H9 (cell line): ENCODE data around the gene PLXNC1. TPM values are rescaled to one million over a fixed set of nuclear protein-coding genes. Genes with fewer than 3 reads are reported as not detected.

Experiments used
- DNase-seq: peaks from one replicate; pipeline ENCODE4 v3.0.0-alpha.2; 2017
- H2AFZ ChIP-seq: one replicate; pipeline ENCODE4 v1.6.1; 2013; ENCODE audit warnings: mild to moderate bottlenecking, low read length, control low read depth, moderate library complexity
- H2AK5ac ChIP-seq: 2 replicates; pipeline ENCODE4 v1.6.1; 2013; ENCODE audit warnings: low read length, control low read depth, mixed read lengths; ENCODE audit not compliant: insufficient read length
- H2BK120ac ChIP-seq: one replicate; pipeline ENCODE4 v1.6.1; 2013; ENCODE audit warnings: low read depth, mild to moderate bottlenecking, low read length, control low read depth, inconsistent platforms; ENCODE audit not compliant: poor library complexity, severe bottlenecking
- H2BK12ac ChIP-seq: 2 replicates; pipeline ENCODE4 v1.6.1; 2013; ENCODE audit warnings: low read length, control low read depth, mixed read lengths, low read depth; ENCODE audit not compliant: insufficient read length
- H2BK15ac ChIP-seq: 2 replicates; pipeline ENCODE4 v1.6.1; 2013; ENCODE audit warnings: low read depth, low read length, control low read depth
- H2BK20ac ChIP-seq: one replicate; pipeline ENCODE4 v1.6.1; 2013; ENCODE audit warnings: low read depth, mild to moderate bottlenecking, low read length, control low read depth, inconsistent platforms; ENCODE audit not compliant: poor library complexity, severe bottlenecking
- H2BK5ac ChIP-seq: 2 replicates; pipeline ENCODE4 v1.6.1; 2013; ENCODE audit warnings: low read length, control low read depth, mixed read lengths; ENCODE audit not compliant: insufficient read length
- H3K14ac ChIP-seq: 2 replicates; pipeline ENCODE4 v1.6.1; 2013; ENCODE audit warnings: low read length, control low read depth; ENCODE audit not compliant: insufficient read depth
- H3K18ac ChIP-seq: 2 replicates; pipeline ENCODE4 v1.6.1; 2013; ENCODE audit warnings: low read depth, mild to moderate bottlenecking, mixed read lengths, low read length, control low read depth; ENCODE audit not compliant: insufficient read length
- H3K23ac ChIP-seq: 2 replicates; pipeline ENCODE4 v1.6.1; 2013; ENCODE audit warnings: low read length, control low read depth, mixed read lengths, low read depth; ENCODE audit not compliant: insufficient read length
- H3K23me2 ChIP-seq: 2 replicates; pipeline ENCODE4 v1.6.1; 2013; ENCODE audit warnings: low read depth, mild to moderate bottlenecking, mixed read lengths, low read length, control low read depth; ENCODE audit not compliant: insufficient read length, poor library complexity, severe bottlenecking
- H3K27ac ChIP-seq: 2 replicates; pipeline ENCODE4 v1.5.1; 2013; ENCODE audit warnings: low read length, control low read depth, mixed read lengths, low read depth; ENCODE audit not compliant: insufficient read length
- H3K27me3 ChIP-seq: 2 replicates; pipeline ENCODE4 v1.6.1; 2013; ENCODE audit warnings: low read length, control low read depth, inconsistent platforms; ENCODE audit not compliant: insufficient read depth
- H3K4ac ChIP-seq: 2 replicates; pipeline ENCODE4 v1.6.1; 2013; ENCODE audit warnings: low read depth, mild to moderate bottlenecking, control low read depth, inconsistent platforms, low read length, moderate library complexity
- H3K4me1 ChIP-seq: 2 replicates; pipeline ENCODE4 v1.6.1; 2013; ENCODE audit warnings: low read length, control low read depth, inconsistent platforms; ENCODE audit not compliant: insufficient read depth
- H3K4me2 ChIP-seq: 2 replicates; pipeline ENCODE4 v1.6.1; 2013; ENCODE audit warnings: low read length, control low read depth, mixed read lengths; ENCODE audit not compliant: insufficient read length, insufficient read depth
- H3K56ac ChIP-seq: 2 replicates; pipeline ENCODE4 v1.6.1; 2013; ENCODE audit warnings: low read depth, mild to moderate bottlenecking, mixed read lengths, low read length, control low read depth; ENCODE audit not compliant: insufficient read length
- H3K79me1 ChIP-seq: 2 replicates; pipeline ENCODE4 v1.6.1; 2013; ENCODE audit warnings: low read depth, mild to moderate bottlenecking, moderate library complexity, low read length, control low read depth, inconsistent platforms; ENCODE audit not compliant: insufficient read depth, poor library complexity, severe bottlenecking
- H3K79me2 ChIP-seq: 2 replicates; pipeline ENCODE4 v1.6.1; 2013; ENCODE audit warnings: low read length, control low read depth, inconsistent platforms; ENCODE audit not compliant: insufficient read depth
- H3K9ac ChIP-seq: 2 replicates; pipeline ENCODE4 v1.6.1; 2013; ENCODE audit warnings: low read length, control low read depth, mixed read lengths; ENCODE audit not compliant: insufficient read length; ENCODE audit errors: extremely low read depth
- H3K9me3 ChIP-seq: one replicate; pipeline ENCODE4 v1.6.1; 2013; ENCODE audit warnings: low read depth, low read length, inconsistent platforms; ENCODE audit not compliant: control insufficient read depth
- H3T11ph ChIP-seq: one replicate; pipeline ENCODE4 v1.6.1; 2013; ENCODE audit warnings: mild to moderate bottlenecking, low read length, control low read depth, inconsistent platforms
- H4K20me1 ChIP-seq: one replicate; pipeline ENCODE4 v1.6.1; 2013; ENCODE audit not compliant: control insufficient read depth, insufficient read length, insufficient read depth
- H4K5ac ChIP-seq: 2 replicates; pipeline ENCODE4 v1.6.1; 2013; ENCODE audit warnings: low read depth, mild to moderate bottlenecking, mixed read lengths, low read length, control low read depth; ENCODE audit not compliant: insufficient read length
- H4K8ac ChIP-seq: replicated peaks from 2 replicates; pipeline ENCODE4 v1.6.1; 2013; ENCODE audit warnings: low read length, control low read depth, mixed read lengths, low read depth; ENCODE audit not compliant: insufficient read length
- H4K91ac ChIP-seq: 2 replicates; pipeline ENCODE4 v1.6.1; 2013; ENCODE audit warnings: low read depth, mild to moderate bottlenecking, moderate library complexity, mixed read lengths, low read length, control low read depth; ENCODE audit not compliant: insufficient read length
- H3K27ac Mint-ChIP-seq, 3 experiments: 2 replicates in 2 of 3; 3 replicates in 1 of 3; pipeline ENCODE4 v1.8.0; 2020 to 2021; ENCODE audit warnings: mixed read lengths in 3 of 3, mild to moderate bottlenecking in 1 of 3, moderate library complexity in 1 of 3
- H3K27me3 Mint-ChIP-seq: 2 replicates; pipeline ENCODE4 v1.8.0; 2021; ENCODE audit warnings: low read depth, mild to moderate bottlenecking, moderate library complexity, mixed read lengths
- H3K36me3 Mint-ChIP-seq, 3 experiments: 2 replicates in 2 of 3; 3 replicates in 1 of 3; pipeline ENCODE4 v1.8.0; 2020 to 2021; ENCODE audit warnings: low read depth in 3 of 3, mixed read lengths in 3 of 3; ENCODE audit not compliant: insufficient read depth in 1 of 3
- H3K4me1 Mint-ChIP-seq, 2 experiments: 2 replicates each; pipeline ENCODE4 v1.8.0; 2020; ENCODE audit warnings: mixed read lengths in 2 of 2
- H3K4me3 Mint-ChIP-seq, 2 experiments: 2 replicates in 1 of 2; 3 replicates in 1 of 2; pipeline ENCODE4 v1.8.0; 2020 to 2021; ENCODE audit warnings: mild to moderate bottlenecking in 2 of 2, mixed read lengths in 2 of 2, moderate library complexity in 1 of 2
- H3K9me3 Mint-ChIP-seq, 2 experiments: 2 replicates in 1 of 2; 3 replicates in 1 of 2; pipeline ENCODE4 v1.8.0; 2020; ENCODE audit warnings: mild to moderate bottlenecking in 2 of 2, mixed read lengths in 2 of 2, moderate library complexity in 1 of 2
- CTCF ChIP-seq: fragments of 200-600 bp; sonication (generic); conservative IDR thresholded peaks from 3 replicates; pipeline ENCODE4 v1.8.0; 2021; ENCODE audit warnings: antibody characterized with exemption, mild to moderate bottlenecking
- WGBS: extraction: QIAGEN DNeasy Blood & Tissue Kit; methylation state at CpG from one replicate; pipeline ENCODE4 v1.1.7; 2013; ENCODE audit warnings: missing lambda C conversion rate, low lambda C conversion rate, mixed read lengths; ENCODE audit not compliant: insufficient read length; ENCODE audit errors: extremely low coverage; 5-methylcytosine and 5-hydroxymethylcytosine counted together
- total RNA-seq: library from RNA; stranded (reverse); gene quantifications from 2 replicates; pipeline ENCODE4 v1.2.1, GENCODE V29; 2021

The PLXNC1 gene
- total RNA-seq, 1 experiment from 2014 or later = 1.2 TPM

GRCh38 chr12:94254270-94254669 is 105.9 kb downstream of the PLXNC1 start:
- Histone ChIP-seq H2AFZ (no peak overlapping the region), H3K9ac (no peak overlapping the region), H2BK120ac (no peak overlapping the region), H3K18ac (no peak overlapping the region), H2BK15ac (no peak overlapping the region), H2BK20ac (no peak overlapping the region), H3K9me3 (no peaks in the 10 kb centered on the region), H3K4me2 (no peak overlapping the region), H2AK5ac (no peak overlapping the region), H3K4ac (no peak overlapping the region), H3K79me1 (no peaks in the 10 kb centered on the region), H4K5ac (no peak overlapping the region), H3K79me2 (no peaks in the 10 kb centered on the region), H3K27ac (no peak overlapping the region), H3K23me2 (no peaks in the 10 kb centered on the region), H4K20me1 (no peaks in the 10 kb centered on the region), H2BK12ac (no peak overlapping the region), H2BK5ac (no peak overlapping the region), H3K23ac (no peak overlapping the region), H4K91ac (no peak overlapping the region), H4K8ac (no peak overlapping the region), H3K14ac (no peak overlapping the region), H3K56ac (no peak overlapping the region), H3K4me1 (peaks cover 3% of the 10 kb centered on the region; the same call in 1 of the 2 replicates), H3K27me3 (no peaks in the 10 kb centered on the region), H3T11ph (no peak overlapping the region)
- Mint-ChIP-seq H3K4me1 (peaks cover 12 to 22% of the 10 kb centered on the region in 2 experiments), H3K27me3 (peaks cover 1% of the 10 kb centered on the region), H3K9me3 (no peaks in the 10 kb centered on the region), H3K27ac (no peak overlapping the region), H3K36me3 (no peaks in the 10 kb centered on the region; a peak in 1 of 7 replicates), H3K4me3 (no peak overlapping the region)
- WGBS = no CpG with 5 or more reads among the region's 4 CpGs
- DNase-seq = no peak
- TF ChIP-seq CTCF = no peak
